WTC11 (cell line): ENCODE data around the gene MAP6. TPM values are rescaled to one million over a fixed set of nuclear protein-coding genes. Genes with fewer than 3 reads are reported as not detected.

ENCODE experiments used
- ATAC-seq: fragments of 200-7000 bp; cut with Tn5 transposase; 2 replicates; pipeline ENCODE4 v1.10.0; 2021; ENCODE audit warnings: mild to moderate bottlenecking, moderate library complexity
- CTCF ChIA-PET: fragments of 300-600 bp; sonication (Branson Sonifier 250); formaldehyde crosslinking; loops from one replicate; lab custom pipeline; 2021; ENCODE audit warnings: antibody characterized with exemption; lab: Charles Lee
- POLR2A ChIA-PET: fragments of 350-600 bp; sonication (Branson Sonifier 250); formaldehyde crosslinking; loops from one replicate; lab custom pipeline; 2021; ENCODE audit warnings: antibody characterized with exemption; lab: Charles Lee
- DNase-seq: peaks from one replicate; pipeline ENCODE4 v3.0.0; 2021; ENCODE audit warnings: low spot score
- H3K27ac Mint-ChIP-seq: 2 replicates; pipeline ENCODE4 v1.8.0; 2021; ENCODE audit warnings: mixed read lengths
- H3K27me3 Mint-ChIP-seq: 2 replicates; pipeline ENCODE4 v1.8.0; 2021; ENCODE audit warnings: low read depth, mild to moderate bottlenecking, moderate library complexity, mixed read lengths
- H3K36me3 Mint-ChIP-seq: 2 replicates; pipeline ENCODE4 v1.8.0; 2021; ENCODE audit warnings: mixed read lengths
- H3K4me1 Mint-ChIP-seq: 2 replicates; pipeline ENCODE4 v1.8.0; 2022; ENCODE audit warnings: mixed read lengths
- H3K4me3 Mint-ChIP-seq: 2 replicates; pipeline ENCODE4 v1.8.0; 2021; ENCODE audit warnings: mild to moderate bottlenecking, moderate library complexity, mixed read lengths
- H3K9me3 Mint-ChIP-seq: 2 replicates; pipeline ENCODE4 v1.8.0; 2021; ENCODE audit warnings: mixed read lengths
- ATF1 ChIP-seq: sonication (generic); formaldehyde crosslinking; IDR thresholded peaks from 2 replicates; pipeline ENCODE4 v1.8.1; 2023; ENCODE audit warnings: mild to moderate bottlenecking, moderate library complexity, missing genetic modification reagents
- CDX4 ChIP-seq: fragments of 250-450 bp; sonication (Bioruptor Pico); IDR thresholded peaks from 2 replicates; pipeline ENCODE4 v1.9.0; 2021; ENCODE audit warnings: moderate library complexity, mild to moderate bottlenecking, inconsistent platforms, borderline replicate concordance
- CTCF ChIP-seq: fragments of 200-600 bp; IDR thresholded peaks from 2 replicates; pipeline ENCODE4 v1.8.0; 2022; ENCODE audit warnings: antibody characterized with exemption
- E2F5 ChIP-seq: sonication (generic); formaldehyde crosslinking; IDR thresholded peaks from 2 replicates; pipeline ENCODE4 v1.8.1; 2022; ENCODE audit warnings: mild to moderate bottlenecking, moderate library complexity, missing genetic modification reagents
- FOXJ3 ChIP-seq: sonication (generic); formaldehyde crosslinking; IDR thresholded peaks from 2 replicates; pipeline ENCODE4 v1.9.0; 2021; ENCODE audit warnings: missing genetic modification reagents, mild to moderate bottlenecking, borderline replicate concordance
- FOXP4 ChIP-seq: sonication (generic); formaldehyde crosslinking; IDR thresholded peaks from 2 replicates; pipeline ENCODE4 v1.8.0; 2022; ENCODE audit warnings: mild to moderate bottlenecking, missing genetic modification reagents
- IRF2 ChIP-seq: sonication (generic); formaldehyde crosslinking; IDR thresholded peaks from 2 replicates; pipeline ENCODE4 v1.8.0; 2022; ENCODE audit warnings: low read depth, missing genetic modification reagents, borderline replicate concordance
- JUN ChIP-seq: sonication (generic); formaldehyde crosslinking; IDR thresholded peaks from 2 replicates; pipeline ENCODE4 v1.8.0; 2023; ENCODE audit warnings: mild to moderate bottlenecking, missing genetic modification reagents
- NFE2L1 ChIP-seq: sonication (generic); formaldehyde crosslinking; IDR thresholded peaks from 2 replicates; pipeline ENCODE4 v1.8.1; 2023; ENCODE audit warnings: missing genetic modification reagents
- NR2C2 ChIP-seq: sonication (generic); formaldehyde crosslinking; IDR thresholded peaks from 2 replicates; pipeline ENCODE4 v1.8.0; 2022; ENCODE audit warnings: mild to moderate bottlenecking, missing genetic modification reagents
- OVOL2 ChIP-seq: fragments of 250-450 bp; sonication (Bioruptor Pico); IDR thresholded peaks from 2 replicates; pipeline ENCODE4 v1.9.0; 2021; ENCODE audit warnings: mild to moderate bottlenecking, borderline replicate concordance
- PREB ChIP-seq: sonication (generic); formaldehyde crosslinking; IDR thresholded peaks from 2 replicates; pipeline ENCODE4 v1.8.1; 2022; ENCODE audit warnings: mild to moderate bottlenecking, missing genetic modification reagents, moderate library complexity, borderline replicate concordance
- PRRX2 ChIP-seq: fragments of 250-450 bp; sonication (Bioruptor Pico); IDR thresholded peaks from 2 replicates; pipeline ENCODE4 v1.8.0; 2021; ENCODE audit warnings: mild to moderate bottlenecking
- RELA ChIP-seq: sonication (generic); formaldehyde crosslinking; IDR thresholded peaks from 2 replicates; pipeline ENCODE4 v1.8.1; 2022; ENCODE audit warnings: missing genetic modification reagents, mild to moderate bottlenecking, borderline replicate concordance
- RORB ChIP-seq: fragments of 250-450 bp; sonication (Bioruptor Pico); IDR thresholded peaks from 2 replicates; pipeline ENCODE4 v1.9.0; 2021; ENCODE audit warnings: mild to moderate bottlenecking
- SMAD3 ChIP-seq: sonication (generic); formaldehyde crosslinking; IDR thresholded peaks from 2 replicates; pipeline ENCODE4 v1.8.0; 2022; ENCODE audit warnings: missing genetic modification reagents, mild to moderate bottlenecking, borderline replicate concordance
- SOX15 ChIP-seq: fragments of 250-450 bp; sonication (Bioruptor Pico); IDR thresholded peaks from 2 replicates; pipeline ENCODE4 v1.9.0; 2021; ENCODE audit warnings: mild to moderate bottlenecking
- SP1 ChIP-seq: sonication (generic); formaldehyde crosslinking; conservative IDR thresholded peaks from 2 replicates; pipeline ENCODE4 v1.8.1; 2022; ENCODE audit warnings: missing genetic modification reagents
- ZNF138 ChIP-seq: sonication (generic); formaldehyde crosslinking; conservative IDR thresholded peaks from 2 replicates; pipeline ENCODE4 v1.8.1; 2022; ENCODE audit warnings: mild to moderate bottlenecking, moderate library complexity, missing genetic modification reagents
- ZNF416 ChIP-seq: fragments of 250-450 bp; sonication (Bioruptor Pico); IDR thresholded peaks from 2 replicates; pipeline ENCODE4 v1.9.0; 2021; ENCODE audit warnings: mild to moderate bottlenecking, inconsistent platforms
- ZNF423 ChIP-seq: fragments of 250-450 bp; sonication (Bioruptor Pico); IDR thresholded peaks from 2 replicates; pipeline ENCODE4 v2.1.2; 2022; ENCODE audit warnings: mild to moderate bottlenecking, moderate library complexity
- ZNF671 ChIP-seq: fragments of 250-450 bp; sonication (Bioruptor Pico); IDR thresholded peaks from 2 replicates; pipeline ENCODE4 v1.8.0; 2021; ENCODE audit warnings: mild to moderate bottlenecking
- total RNA-seq: library from RNA; stranded (reverse); gene quantifications from 3 replicates; pipeline ENCODE4 v1.2.3, GENCODE V29; 2021

MAP6 gene
- total RNA-seq, 1 experiment from 2014 or later: 0.90 TPM

- TF ChIP-seq E2F5 (CRISPR knock-in tag) (no peak), ZNF138 (CRISPR knock-in tag) (no peak), IRF2 (no peak), FOXP4 (CRISPR knock-in tag) (no peak), ZNF416 (CRISPR knock-in tag) (no peak), ZNF423 (CRISPR knock-in tag) (no peak), SMAD3 (CRISPR knock-in tag) (no peak), ATF1 (CRISPR knock-in tag) (no peak), OVOL2 (CRISPR knock-in tag) (no peak), SOX15 (CRISPR knock-in tag) (no peak), CDX4 (CRISPR knock-in tag) (no peak), CTCF (no peak), NFE2L1 (CRISPR knock-in tag) (no peak), PREB (no peak), SP1 (CRISPR knock-in tag) (no peak), RORB (no peak), NR2C2 (CRISPR knock-in tag) (no peak), JUN (no peak)
- CTCF ChIA-PET: interaction anchor here (2.7 kb wide), 1 partner anchor 8 kb away, joined by 10 read pairs; no protein-coding TSS in a partner anchor
- DNase-seq (no peak), ATAC-seq (no peak)
- H3K27ac Mint-ChIP-seq: no peak overlapping the region
- H3K4me3 Mint-ChIP-seq: no peak overlapping the region
- H3K36me3 Mint-ChIP-seq: no peaks in the 10 kb centered on the region
- peaks cover 6% of the 10 kb centered on the region for H3K4me1 Mint-ChIP-seq
- POLR2A ChIA-PET: no interaction called here
- H3K9me3 Mint-ChIP-seq: no peaks in the 10 kb centered on the region
- peaks cover 4% of the 10 kb centered on the region; the same call in 1 of the 2 replicates for H3K27me3 Mint-ChIP-seq
Measured at GRCh38 chr11:75606099-75606498, 62.7 kb downstream of the MAP6 start.

GRCh38 chr11:75603791-75604736, 64.8 kb downstream of the MAP6 start:
- H3K4me1 Mint-ChIP-seq: peaks cover 11% of the 10 kb centered on the region
- DNase-seq (no peak), ATAC-seq (no peak)
- no peaks in the 10 kb centered on the region for H3K36me3 Mint-ChIP-seq
- ChIA-PET CTCF (no interaction called here), POLR2A (no interaction called here)
- H3K27me3 Mint-ChIP-seq: peaks cover 4% of the 10 kb centered on the region; the same call in 1 of the 2 replicates
- no peak overlapping the region for H3K4me3 Mint-ChIP-seq
- H3K27ac Mint-ChIP-seq: no peak overlapping the region
- no peaks in the 10 kb centered on the region for H3K9me3 Mint-ChIP-seq
- TF ChIP-seq FOXJ3 (CRISPR knock-in tag) (no peak), ZNF671 (CRISPR knock-in tag) (no peak), RELA (no peak), PRRX2 (CRISPR knock-in tag) (no peak), OVOL2 (CRISPR knock-in tag) (no peak), RORB (no peak), FOXP4 (CRISPR knock-in tag) (no peak)
